H1 (cell line): ENCODE results near the gene AURKAIP1. TPM values are rescaled to one million over a fixed set of nuclear protein-coding genes. Genes with fewer than 3 reads are reported as not detected.

Source experiments
- NRF1 ChIP-seq: IDR thresholded peaks from 2 replicates; pipeline ENCODE4 v1.6.1; 2011; ENCODE audit warnings: mild to moderate bottlenecking, low read depth, low read length, improper control_type of control experiment
- polyA plus RNA-seq, 7 experiments: library from polyadenylated mRNA; depleted of rRNA in 3 of 7; stranded (reverse) in 5 of 7; unstranded in 2 of 7; fragments of >200 nt in 5 of 7; fragments of 200-250 nt in 2 of 7; gene quantifications; 1 replicate in 5 of 7; 2 replicates in 1 of 7; 4 replicates in 1 of 7; pipeline versions ENCODE4 v1.2.1 to v1.2.3, GENCODE V29; 2011 to 2013; ENCODE audit warnings: missing spikeins in 2 of 7, mixed read lengths in 2 of 7
- total RNA-seq: library from RNA; stranded (reverse); fragmentation: NEBNext Ultra II Directional; extraction: Animal tissue kit (Norgen Biotek cat#: 25700); gene quantifications from 2 replicates; pipeline ENCODE4 v1.2.1, GENCODE V29; 2021

The AURKAIP1 gene
- total and polyA plus RNA-seq, 2 of the 8 experiments (the other 6 are each of a cell fraction or from before 2014, with no cell fraction given) = 87.8 to 194 TPM

DNA sequence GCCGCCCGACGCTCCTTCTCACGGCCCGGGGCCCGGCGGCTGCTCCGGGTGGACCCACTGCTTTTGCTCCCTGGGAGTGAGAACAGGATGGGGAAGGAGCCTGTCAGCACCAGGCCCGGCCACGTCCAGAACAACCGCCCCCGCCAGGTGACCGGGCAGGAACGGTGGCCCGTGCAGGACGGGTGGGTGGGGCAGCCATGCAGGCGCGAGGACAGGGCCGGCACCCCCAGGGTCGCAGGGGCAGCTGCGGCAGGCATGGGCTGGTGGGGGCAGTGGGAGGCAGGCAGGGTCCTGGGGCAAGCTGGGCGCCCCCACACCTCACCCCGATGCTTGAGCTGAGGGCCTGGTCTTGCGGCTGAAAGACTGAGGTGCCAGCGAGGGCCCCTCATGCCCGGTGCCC, 38.6 kb downstream of the AURKAIP1 start (continued):
- TF ChIP-seq NRF1 = no peak
